ENCODE data around the gene ADAMTS7.
"Not testable (repeated sequence)": the region's sequence is repeated elsewhere in the genome, so short reads cannot be mapped to it uniquely, and the experiment has no call there.

The ADAMTS7 gene

GRCh38 chr15:78796510-78796909 lies 14.8 kb downstream of the ADAMTS7 start:
- DNase-seq (ENCODE audit: low read depth) = no peak
- H3K4me3 ChIP-seq (ENCODE audit: control insufficient read depth, low read depth, low read length) = no peak overlapping the region
- TF ChIP-seq, protein P1, sequence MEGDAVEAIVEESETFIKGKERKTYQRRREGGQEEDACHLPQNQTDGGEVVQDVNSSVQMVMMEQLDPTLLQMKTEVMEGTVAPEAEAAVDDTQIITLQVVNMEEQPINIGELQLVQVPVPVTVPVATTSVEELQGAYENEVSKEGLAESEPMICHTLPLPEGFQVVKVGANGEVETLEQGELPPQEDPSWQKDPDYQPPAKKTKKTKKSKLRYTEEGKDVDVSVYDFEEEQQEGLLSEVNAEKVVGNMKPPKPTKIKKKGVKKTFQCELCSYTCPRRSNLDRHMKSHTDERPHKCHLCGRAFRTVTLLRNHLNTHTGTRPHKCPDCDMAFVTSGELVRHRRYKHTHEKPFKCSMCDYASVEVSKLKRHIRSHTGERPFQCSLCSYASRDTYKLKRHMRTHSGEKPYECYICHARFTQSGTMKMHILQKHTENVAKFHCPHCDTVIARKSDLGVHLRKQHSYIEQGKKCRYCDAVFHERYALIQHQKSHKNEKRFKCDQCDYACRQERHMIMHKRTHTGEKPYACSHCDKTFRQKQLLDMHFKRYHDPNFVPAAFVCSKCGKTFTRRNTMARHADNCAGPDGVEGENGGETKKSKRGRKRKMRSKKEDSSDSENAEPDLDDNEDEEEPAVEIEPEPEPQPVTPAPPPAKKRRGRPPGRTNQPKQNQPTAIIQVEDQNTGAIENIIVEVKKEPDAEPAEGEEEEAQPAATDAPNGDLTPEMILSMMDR (IDR thresholded peaks at IDR 0.05; ENCODE audit: control insufficient read depth, insufficient read depth, low read depth, low read length, missing control alignments) = no peak

GRCh38 chr15:78795043-78795442 lies 16.2 kb downstream of the ADAMTS7 start:
- TF ChIP-seq, protein P1 (IDR thresholded peaks at IDR 0.05; ENCODE audit: control insufficient read depth, insufficient read depth, low read depth, low read length, missing control alignments) = no peak
- no peak for DNase-seq (ENCODE audit: low read depth)
- H3K4me3 ChIP-seq (ENCODE audit: control insufficient read depth, low read depth, low read length) = no peak overlapping the region

- not testable (repeated sequence) for DNase-seq (ENCODE audit: low read depth); H3K4me3 ChIP-seq (ENCODE audit: control insufficient read depth, low read depth, low read length)
These were observed 16.8 kb downstream of the ADAMTS7 start for GRCh38 chr15:78794446-78794845.

GRCh38 chr15:78791357-78791756 lies 19.9 kb downstream of the ADAMTS7 start:
- H3K4me3 ChIP-seq (ENCODE audit: control insufficient read depth, low read depth, low read length) = no peak overlapping the region
- DNase-seq (ENCODE audit: low read depth) = no peak
- TF ChIP-seq, protein P1 (IDR thresholded peaks at IDR 0.05; ENCODE audit: control insufficient read depth, insufficient read depth, low read depth, low read length, missing control alignments) = no peak

DNA sequence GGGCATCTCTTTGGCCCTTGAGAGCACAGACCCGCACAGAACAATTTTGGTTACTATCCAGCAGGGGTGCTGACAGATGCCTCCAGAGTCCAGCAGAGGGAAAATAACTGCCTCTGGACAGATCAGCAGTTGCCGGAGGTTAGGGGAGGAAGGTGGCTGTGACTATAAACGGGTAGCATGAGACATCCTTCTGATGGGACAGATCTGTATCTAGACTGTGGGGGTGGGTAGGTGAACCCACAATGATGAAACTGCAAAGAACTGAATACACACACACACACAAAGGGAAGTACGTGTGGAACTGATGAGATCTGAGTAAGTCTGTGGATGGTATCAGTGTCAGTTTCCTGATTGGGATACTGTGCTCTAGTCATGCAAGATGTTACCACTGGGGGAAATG lies 21.2 kb downstream of the ADAMTS7 start:
- no peak for DNase-seq (ENCODE audit: low read depth)
- no peak overlapping the region for H3K4me3 ChIP-seq (ENCODE audit: control insufficient read depth, low read depth, low read length)
- TF ChIP-seq, protein P1 (IDR thresholded peaks at IDR 0.05; ENCODE audit: control insufficient read depth, insufficient read depth, low read depth, low read length, missing control alignments) = no peak

DNA sequence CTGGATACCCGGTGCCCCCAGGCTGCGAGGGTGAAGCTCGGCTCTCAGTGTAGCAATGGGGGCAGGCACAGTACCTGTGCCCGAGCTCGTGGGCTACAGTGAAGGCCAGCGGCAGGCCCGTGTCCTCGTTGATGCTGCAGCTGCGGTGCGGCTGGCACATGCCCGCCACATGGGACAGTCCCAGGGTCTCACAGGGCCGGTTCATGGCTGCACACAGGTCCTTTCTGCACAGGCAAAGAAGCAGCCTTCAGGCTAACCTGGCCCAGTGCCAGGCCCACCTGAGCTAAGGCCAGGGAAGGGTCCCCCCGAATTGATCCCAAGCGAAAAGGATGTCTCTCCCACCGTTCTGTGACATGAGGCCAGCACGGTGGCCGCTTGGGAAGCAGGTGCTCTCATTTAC lies 21.6 kb downstream of the ADAMTS7 start:
- TF ChIP-seq, protein P1 (IDR thresholded peaks at IDR 0.05; ENCODE audit: control insufficient read depth, insufficient read depth, low read depth, low read length, missing control alignments) = no peak
- no peak for DNase-seq (ENCODE audit: low read depth)
- H3K4me3 ChIP-seq (ENCODE audit: control insufficient read depth, low read depth, low read length) = no peak overlapping the region

DNA sequence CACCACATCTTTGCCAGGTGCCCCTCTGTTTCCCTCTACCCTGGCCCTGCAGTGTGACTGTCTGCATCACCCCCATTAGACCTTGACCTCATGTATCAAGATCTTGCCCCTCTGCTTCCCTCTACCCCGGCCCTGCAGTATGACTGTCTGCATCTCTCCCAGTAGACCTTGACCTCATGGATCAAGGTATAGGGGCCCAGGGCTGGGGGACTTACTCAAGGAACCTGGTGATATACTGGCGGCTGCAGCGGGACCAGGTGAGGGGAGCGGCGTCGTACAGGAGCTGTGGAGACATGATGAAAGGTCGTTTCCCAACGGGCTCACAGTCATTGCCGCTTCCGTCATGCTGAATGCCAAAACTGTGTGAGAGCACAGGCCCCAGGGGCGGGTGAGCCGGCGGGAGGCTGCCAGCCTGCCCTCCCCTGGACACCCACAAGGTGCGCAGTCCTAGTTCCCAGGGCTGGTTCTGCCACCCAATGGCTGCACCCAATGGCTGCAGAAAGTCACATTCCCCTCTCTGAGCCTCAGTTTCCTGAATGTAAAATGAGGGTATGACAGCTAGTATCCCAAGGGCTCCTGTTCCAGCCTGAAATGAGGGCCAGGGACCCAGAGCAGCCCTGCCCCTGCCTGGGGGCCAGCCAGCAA lies 23.1 kb downstream of the ADAMTS7 start:
- DNase-seq (ENCODE audit: low read depth) = no peak
- TF ChIP-seq, protein P1 (IDR thresholded peaks at IDR 0.05; ENCODE audit: control insufficient read depth, insufficient read depth, low read depth, low read length, missing control alignments) = no peak

DNA sequence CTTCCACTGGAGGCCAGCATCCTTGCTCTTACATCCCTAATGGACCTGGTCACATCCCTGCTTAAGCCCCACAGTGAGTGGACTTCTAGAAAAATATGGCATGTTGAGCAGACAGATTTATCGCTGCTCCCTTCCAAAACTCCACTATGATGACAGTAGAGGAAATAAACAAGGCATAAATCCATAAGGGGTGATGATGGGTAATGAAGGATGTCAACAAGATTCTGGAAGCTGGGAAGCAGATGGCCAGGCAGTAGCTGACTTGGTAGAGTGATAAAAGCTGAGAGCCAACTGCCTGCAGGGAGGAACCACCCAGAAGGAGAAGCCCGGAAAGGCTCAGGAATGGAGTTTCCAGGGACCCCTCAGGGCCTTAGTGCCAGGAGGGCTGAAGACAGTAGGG lies 28.9 kb downstream of the ADAMTS7 start:
- H3K4me3 ChIP-seq (ENCODE audit: control insufficient read depth, low read depth, low read length); DNase-seq (ENCODE audit: low read depth): not testable (repeated sequence)

More for the DNA sequence above, 23.1 kb downstream of the ADAMTS7 start:
- no peak overlapping the region for H3K4me3 ChIP-seq (ENCODE audit: control insufficient read depth, low read depth, low read length)

GRCh38 chr15:78781381-78781780 lies 29.9 kb downstream of the ADAMTS7 start:
- not testable (repeated sequence) for H3K4me3 ChIP-seq (ENCODE audit: control insufficient read depth, low read depth, low read length); DNase-seq (ENCODE audit: low read depth)

- H3K4me3 ChIP-seq (ENCODE audit: control insufficient read depth, low read depth, low read length); DNase-seq (ENCODE audit: low read depth): not testable (repeated sequence)
These were observed 31.3 kb downstream of the ADAMTS7 start for GRCh38 chr15:78779975-78780374.

- H3K4me3 ChIP-seq (ENCODE audit: control insufficient read depth, low read depth, low read length); DNase-seq (ENCODE audit: low read depth): not testable (repeated sequence)
These were observed 32.0 kb downstream of the ADAMTS7 start for GRCh38 chr15:78779176-78779785.

Measured in AG09309 (cell line).